ENCODE measurements around the gene DIPK1C. TPM values are rescaled to one million over a fixed set of nuclear protein-coding genes. Genes with fewer than 3 reads are reported as not detected.

Gene DIPK1C
- total and polyA plus RNA-seq, 2 experiments from 2014 or later, result 0.07 TPM; not detected in 1

DNA sequence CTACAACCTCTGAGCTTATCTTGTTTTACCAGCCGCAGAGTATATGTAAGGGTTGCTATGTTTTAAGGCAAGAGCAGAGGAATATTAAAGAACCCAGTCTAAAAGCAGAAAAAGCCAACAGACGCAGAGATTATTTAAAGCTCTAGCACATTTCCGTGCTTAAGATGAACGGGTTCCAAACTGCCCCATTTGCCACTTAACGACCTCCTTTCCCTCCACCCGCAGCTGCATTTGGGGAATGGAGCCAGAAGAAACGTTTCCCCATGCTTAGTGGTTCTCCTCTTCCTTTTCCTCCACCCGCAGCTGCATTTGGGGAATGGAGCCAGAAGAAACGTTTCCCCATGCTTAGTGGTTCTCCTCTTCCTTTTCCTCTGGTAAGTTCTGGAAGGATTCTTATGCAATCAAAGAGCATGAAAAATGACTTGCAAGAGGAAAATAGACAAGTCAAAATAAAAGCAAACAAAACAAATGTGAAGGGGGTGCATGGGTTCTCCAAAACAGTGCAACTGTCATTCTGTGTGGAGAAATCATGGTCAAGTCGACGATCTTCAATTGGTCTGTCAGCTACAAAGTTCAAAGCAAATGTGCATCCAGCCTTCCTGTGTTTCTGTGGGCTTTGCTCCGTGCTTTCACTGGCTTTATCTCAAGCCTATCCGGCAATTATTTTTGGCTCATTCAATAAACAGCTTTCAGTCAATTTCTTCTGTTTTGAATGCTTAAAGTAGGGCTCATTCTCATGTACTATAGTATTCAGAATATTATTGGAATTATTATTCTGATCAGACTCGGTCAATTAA, 57.8 kb downstream of the DIPK1C start (continued):
- TF ChIP-seq, protein P1, sequence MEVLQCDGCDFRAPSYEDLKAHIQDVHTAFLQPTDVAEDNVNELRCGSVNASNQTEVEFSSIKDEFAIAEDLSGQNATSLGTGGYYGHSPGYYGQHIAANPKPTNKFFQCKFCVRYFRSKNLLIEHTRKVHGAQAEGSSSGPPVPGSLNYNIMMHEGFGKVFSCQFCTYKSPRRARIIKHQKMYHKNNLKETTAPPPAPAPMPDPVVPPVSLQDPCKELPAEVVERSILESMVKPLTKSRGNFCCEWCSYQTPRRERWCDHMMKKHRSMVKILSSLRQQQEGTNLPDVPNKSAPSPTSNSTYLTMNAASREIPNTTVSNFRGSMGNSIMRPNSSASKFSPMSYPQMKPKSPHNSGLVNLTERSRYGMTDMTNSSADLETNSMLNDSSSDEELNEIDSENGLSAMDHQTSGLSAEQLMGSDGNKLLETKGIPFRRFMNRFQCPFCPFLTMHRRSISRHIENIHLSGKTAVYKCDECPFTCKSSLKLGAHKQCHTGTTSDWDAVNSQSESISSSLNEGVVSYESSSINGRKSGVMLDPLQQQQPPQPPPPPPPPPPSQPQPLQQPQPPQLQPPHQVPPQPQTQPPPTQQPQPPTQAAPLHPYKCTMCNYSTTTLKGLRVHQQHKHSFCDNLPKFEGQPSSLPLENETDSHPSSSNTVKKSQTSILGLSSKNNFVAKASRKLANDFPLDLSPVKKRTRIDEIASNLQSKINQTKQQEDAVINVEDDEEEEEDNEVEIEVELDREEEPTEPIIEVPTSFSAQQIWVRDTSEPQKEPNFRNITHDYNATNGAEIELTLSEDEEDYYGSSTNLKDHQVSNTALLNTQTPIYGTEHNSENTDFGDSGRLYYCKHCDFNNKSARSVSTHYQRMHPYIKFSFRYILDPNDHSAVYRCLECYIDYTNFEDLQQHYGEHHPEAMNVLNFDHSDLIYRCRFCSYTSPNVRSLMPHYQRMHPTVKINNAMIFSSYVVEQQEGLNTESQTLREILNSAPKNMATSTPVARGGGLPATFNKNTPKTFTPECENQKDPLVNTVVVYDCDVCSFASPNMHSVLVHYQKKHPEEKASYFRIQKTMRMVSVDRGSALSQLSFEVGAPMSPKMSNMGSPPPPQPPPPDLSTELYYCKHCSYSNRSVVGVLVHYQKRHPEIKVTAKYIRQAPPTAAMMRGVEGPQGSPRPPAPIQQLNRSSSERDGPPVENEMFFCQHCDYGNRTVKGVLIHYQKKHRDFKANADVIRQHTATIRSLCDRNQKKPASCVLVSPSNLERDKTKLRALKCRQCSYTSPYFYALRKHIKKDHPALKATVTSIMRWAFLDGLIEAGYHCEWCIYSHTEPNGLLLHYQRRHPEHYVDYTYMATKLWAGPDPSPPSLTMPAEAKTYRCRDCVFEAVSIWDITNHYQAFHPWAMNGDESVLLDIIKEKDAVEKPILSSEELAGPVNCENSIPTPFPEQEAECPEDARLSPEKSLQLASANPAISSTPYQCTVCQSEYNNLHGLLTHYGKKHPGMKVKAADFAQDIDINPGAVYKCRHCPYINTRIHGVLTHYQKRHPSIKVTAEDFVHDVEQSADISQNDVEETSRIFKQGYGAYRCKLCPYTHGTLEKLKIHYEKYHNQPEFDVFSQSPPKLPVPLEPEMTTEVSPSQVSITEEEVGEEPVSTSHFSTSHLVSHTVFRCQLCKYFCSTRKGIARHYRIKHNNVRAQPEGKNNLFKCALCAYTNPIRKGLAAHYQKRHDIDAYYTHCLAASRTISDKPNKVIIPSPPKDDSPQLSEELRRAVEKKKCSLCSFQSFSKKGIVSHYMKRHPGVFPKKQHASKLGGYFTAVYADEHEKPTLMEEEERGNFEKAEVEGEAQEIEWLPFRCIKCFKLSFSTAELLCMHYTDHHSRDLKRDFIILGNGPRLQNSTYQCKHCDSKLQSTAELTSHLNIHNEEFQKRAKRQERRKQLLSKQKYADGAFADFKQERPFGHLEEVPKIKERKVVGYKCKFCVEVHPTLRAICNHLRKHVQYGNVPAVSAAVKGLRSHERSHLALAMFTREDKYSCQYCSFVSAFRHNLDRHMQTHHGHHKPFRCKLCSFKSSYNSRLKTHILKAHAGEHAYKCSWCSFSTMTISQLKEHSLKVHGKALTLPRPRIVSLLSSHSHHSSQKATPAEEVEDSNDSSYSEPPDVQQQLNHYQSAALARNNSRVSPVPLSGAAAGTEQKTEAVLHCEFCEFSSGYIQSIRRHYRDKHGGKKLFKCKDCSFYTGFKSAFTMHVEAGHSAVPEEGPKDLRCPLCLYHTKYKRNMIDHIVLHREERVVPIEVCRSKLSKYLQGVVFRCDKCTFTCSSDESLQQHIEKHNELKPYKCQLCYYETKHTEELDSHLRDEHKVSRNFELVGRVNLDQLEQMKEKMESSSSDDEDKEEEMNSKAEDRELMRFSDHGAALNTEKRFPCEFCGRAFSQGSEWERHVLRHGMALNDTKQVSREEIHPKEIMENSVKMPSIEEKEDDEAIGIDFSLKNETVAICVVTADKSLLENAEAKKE (CRISPR knock-in tag; IDR thresholded peaks at IDR 0.05), result no peak
- TF ChIP-seq ZNF331 (CRISPR knock-in tag; IDR thresholded peaks at IDR 0.05; ENCODE audit: low read depth), result no peak

GRCh38 chr18:74397572-74397971, 59.5 kb downstream of the DIPK1C start:
- DNase-seq (ENCODE audit: low spot score) (no peak), ATAC-seq (peak; percentile 41; the same call in 2 of the 3 replicates)
- no peaks in the 10 kb centered on the region for H3K36me3 ChIP-seq (ENCODE audit: insufficient read depth)
- no peaks in the 10 kb centered on the region for H3K9me2 ChIP-seq (ENCODE audit: insufficient read depth)
- H3K4me1 Mint-ChIP-seq, result peaks cover 4% of the 10 kb centered on the region; the same call in 1 of the 3 replicates
- no peaks in the 10 kb centered on the region for H3K27me3 ChIP-seq (ENCODE audit: insufficient read depth)
- H3K27ac ChIP-seq (ENCODE audit: low read depth), result no peak overlapping the region
- H2AFZ ChIP-seq, result no peak overlapping the region
- H3K79me2 ChIP-seq (replicated peaks; ENCODE audit: insufficient read depth), result no peaks in the 10 kb centered on the region
- H4K20me1 ChIP-seq (replicated peaks; ENCODE audit: insufficient read depth), result no peaks in the 10 kb centered on the region
- no peaks in the 10 kb centered on the region for H3K9me3 Mint-ChIP-seq
- no peaks in the 10 kb centered on the region for H3F3A ChIP-seq (replicated peaks; ENCODE audit: low read depth)
- H3K4me2 ChIP-seq, result no peak overlapping the region
- no peak overlapping the region for H3K4me3 ChIP-seq
- H3K27ac Mint-ChIP-seq, result no peak overlapping the region
- H3K36me3 Mint-ChIP-seq (ENCODE audit: low read depth), result no peaks in the 10 kb centered on the region
- H3K4me1 ChIP-seq (ENCODE audit: insufficient read depth), result no peaks in the 10 kb centered on the region
- no peak overlapping the region for H3K4me3 Mint-ChIP-seq
- peaks cover 4% of the 10 kb centered on the region for H3K27me3 Mint-ChIP-seq (ENCODE audit: insufficient read depth, low read depth, poor library complexity)
- TF ChIP-seq, protein P2, sequence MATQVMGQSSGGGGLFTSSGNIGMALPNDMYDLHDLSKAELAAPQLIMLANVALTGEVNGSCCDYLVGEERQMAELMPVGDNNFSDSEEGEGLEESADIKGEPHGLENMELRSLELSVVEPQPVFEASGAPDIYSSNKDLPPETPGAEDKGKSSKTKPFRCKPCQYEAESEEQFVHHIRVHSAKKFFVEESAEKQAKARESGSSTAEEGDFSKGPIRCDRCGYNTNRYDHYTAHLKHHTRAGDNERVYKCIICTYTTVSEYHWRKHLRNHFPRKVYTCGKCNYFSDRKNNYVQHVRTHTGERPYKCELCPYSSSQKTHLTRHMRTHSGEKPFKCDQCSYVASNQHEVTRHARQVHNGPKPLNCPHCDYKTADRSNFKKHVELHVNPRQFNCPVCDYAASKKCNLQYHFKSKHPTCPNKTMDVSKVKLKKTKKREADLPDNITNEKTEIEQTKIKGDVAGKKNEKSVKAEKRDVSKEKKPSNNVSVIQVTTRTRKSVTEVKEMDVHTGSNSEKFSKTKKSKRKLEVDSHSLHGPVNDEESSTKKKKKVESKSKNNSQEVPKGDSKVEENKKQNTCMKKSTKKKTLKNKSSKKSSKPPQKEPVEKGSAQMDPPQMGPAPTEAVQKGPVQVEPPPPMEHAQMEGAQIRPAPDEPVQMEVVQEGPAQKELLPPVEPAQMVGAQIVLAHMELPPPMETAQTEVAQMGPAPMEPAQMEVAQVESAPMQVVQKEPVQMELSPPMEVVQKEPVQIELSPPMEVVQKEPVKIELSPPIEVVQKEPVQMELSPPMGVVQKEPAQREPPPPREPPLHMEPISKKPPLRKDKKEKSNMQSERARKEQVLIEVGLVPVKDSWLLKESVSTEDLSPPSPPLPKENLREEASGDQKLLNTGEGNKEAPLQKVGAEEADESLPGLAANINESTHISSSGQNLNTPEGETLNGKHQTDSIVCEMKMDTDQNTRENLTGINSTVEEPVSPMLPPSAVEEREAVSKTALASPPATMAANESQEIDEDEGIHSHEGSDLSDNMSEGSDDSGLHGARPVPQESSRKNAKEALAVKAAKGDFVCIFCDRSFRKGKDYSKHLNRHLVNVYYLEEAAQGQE (IDR thresholded peaks at IDR 0.05; ENCODE audit: unreplicated experiment), result no peak
- TF ChIP-seq POLR2AphosphoS5 (IDR thresholded peaks at IDR 0.05; ENCODE audit: low read depth), result no peak
- TF ChIP-seq, protein P1 (CRISPR knock-in tag; IDR thresholded peaks at IDR 0.05), result no peak
